HFFc6 (cell line): ENCODE measurements around the gene TNNI2. TPM values are rescaled to one million over a fixed set of nuclear protein-coding genes. Genes with fewer than 3 reads are reported as not detected.

Experiments
- DNase-seq: peaks from one replicate; pipeline ENCODE4 v3.0.0-alpha.2; 2018
- H3K27ac Mint-ChIP-seq: 2 replicates; pipeline ENCODE4 v1.8.0; 2020; ENCODE audit warnings: mild to moderate bottlenecking, mixed read lengths
- H3K27me3 Mint-ChIP-seq: 2 replicates; pipeline ENCODE4 v1.8.0; 2021; ENCODE audit warnings: mild to moderate bottlenecking, moderate library complexity, mixed read lengths; ENCODE audit not compliant: insufficient read depth
- H3K36me3 Mint-ChIP-seq: 2 replicates; pipeline ENCODE4 v1.8.0; 2021; ENCODE audit warnings: low read depth, mixed read lengths
- H3K4me1 Mint-ChIP-seq: 2 replicates; pipeline ENCODE4 v1.8.0; 2020; ENCODE audit warnings: low read depth, mixed read lengths
- H3K4me3 Mint-ChIP-seq: 2 replicates; pipeline ENCODE4 v1.8.0; 2020; ENCODE audit warnings: mild to moderate bottlenecking, moderate library complexity, mixed read lengths
- H3K9me3 Mint-ChIP-seq: 2 replicates; pipeline ENCODE4 v1.8.0; 2020; ENCODE audit warnings: mild to moderate bottlenecking, mixed read lengths
- CTCF ChIP-seq: fragments of 200-600 bp; sonication (generic); IDR thresholded peaks from 2 replicates; pipeline ENCODE4 v1.5.0; 2021; ENCODE audit warnings: antibody characterized with exemption, mild to moderate bottlenecking
- total RNA-seq, 6 experiments: library from RNA; stranded (reverse); fragmentation: NEBNext Ultra II Directional; extraction: Animal tissue kit (Norgen Biotek cat#: 25700); gene quantifications; 2 replicates in 1 of 6; 3 replicates in 5 of 6; pipeline ENCODE4 v1.2.3, GENCODE V29; 2021

The TNNI2 gene
- total RNA-seq, 6 experiments from 2014 or later, result not detected

- no peak for TF ChIP-seq CTCF
- Mint-ChIP-seq H3K27ac (no peak overlapping the region), H3K4me1 (peaks cover 17% of the 10 kb centered on the region), H3K9me3 (no peaks in the 10 kb centered on the region; the same call in 1 of the 2 replicates), H3K4me3 (no peak overlapping the region), H3K27me3 (peaks cover 8% of the 10 kb centered on the region; the same call in 1 of the 2 replicates), H3K36me3 (no peaks in the 10 kb centered on the region)
- DNase-seq, result no peak
Observed at GRCh38 chr11:1825785-1826451, 12.9 kb upstream of the TNNI2 start.

- Mint-ChIP-seq H3K36me3 (no peaks in the 10 kb centered on the region), H3K9me3 (no peaks in the 10 kb centered on the region; the same call in 1 of the 2 replicates), H3K4me3 (no peak overlapping the region), H3K4me1 (peaks cover 17% of the 10 kb centered on the region), H3K27me3 (peaks cover 8% of the 10 kb centered on the region; the same call in 1 of the 2 replicates), H3K27ac (no peak overlapping the region)
- DNase-seq, result no peak
- peak; percentile 52 for TF ChIP-seq CTCF
Observed at GRCh38 chr11:1826552-1827094, 12.2 kb upstream of the TNNI2 start.

- Mint-ChIP-seq H3K9me3 (no peaks in the 10 kb centered on the region), H3K4me1 (peaks cover 17% of the 10 kb centered on the region), H3K36me3 (no peaks in the 10 kb centered on the region), H3K4me3 (no peak overlapping the region), H3K27ac (no peak overlapping the region), H3K27me3 (peaks cover 10% of the 10 kb centered on the region)
- no peak for TF ChIP-seq CTCF
- DNase-seq, result peak; percentile 61
Observed at GRCh38 chr11:1827095-1827813, 11.5 kb upstream of the TNNI2 start.

GRCh38 chr11:1827931-1828330 is 10.8 kb upstream of the TNNI2 start:
- peaks cover 17% of the 10 kb centered on the region for H3K4me1 Mint-ChIP-seq
- H3K27ac Mint-ChIP-seq, result no peak overlapping the region
- no peak for TF ChIP-seq CTCF
- H3K4me3 Mint-ChIP-seq, result no peak overlapping the region
- peaks cover 10% of the 10 kb centered on the region for H3K27me3 Mint-ChIP-seq
- H3K9me3 Mint-ChIP-seq, result no peaks in the 10 kb centered on the region
- no peak for DNase-seq
- H3K36me3 Mint-ChIP-seq, result no peaks in the 10 kb centered on the region

GRCh38 chr11:1828542-1828941 is 10.2 kb upstream of the TNNI2 start:
- Mint-ChIP-seq H3K27me3 (peaks cover 11% of the 10 kb centered on the region), H3K27ac (no peak overlapping the region), H3K9me3 (no peaks in the 10 kb centered on the region), H3K4me3 (no peak overlapping the region), H3K36me3 (no peaks in the 10 kb centered on the region), H3K4me1 (peaks cover 17% of the 10 kb centered on the region)
- DNase-seq, result no peak
- TF ChIP-seq CTCF, result no peak
